SK-N-SH treated with all-trans-retinoic acid at 6 μM for 48 hours (cell line): ENCODE measurements around the gene IGF2BP1.
"Not testable (repeated sequence)": the region's sequence is repeated elsewhere in the genome, so short reads cannot be mapped to it uniquely, and the experiment has no call there.

Experiments
- ATAC-seq: fragments of 200-7000 bp; cut with Tn5 transposase; 3 replicates; pipeline ENCODE4 v1.9.1; 2020; ENCODE audit warnings: mild to moderate bottlenecking, moderate library complexity
- ARNTL ChIP-seq: fragments of 450-650 bp; formaldehyde crosslinking; IDR thresholded peaks from 2 replicates; pipeline ENCODE4 v1.5.0; 2020; ENCODE audit warnings: low read depth, mild to moderate bottlenecking, moderate library complexity, borderline replicate concordance
- BACH2 ChIP-seq: fragments of 250-450 bp; sonication (Bioruptor Pico); IDR thresholded peaks from 2 replicates; pipeline ENCODE4 v1.9.0; 2021; ENCODE audit warnings: mild to moderate bottlenecking, borderline replicate concordance
- CREB5 ChIP-seq: fragments of 250-450 bp; sonication (Bioruptor Pico); IDR thresholded peaks from 2 replicates; pipeline ENCODE4 v1.5.1; 2020; ENCODE audit warnings: low read depth, mild to moderate bottlenecking, moderate library complexity
- CSDC2 ChIP-seq: fragments of 250-450 bp; sonication (Bioruptor Pico); IDR thresholded peaks from 2 replicates; pipeline ENCODE4 v1.5.0; 2020; ENCODE audit warnings: mild to moderate bottlenecking, moderate library complexity
- CSRNP3 ChIP-seq: fragments of 250-450 bp; sonication (Bioruptor Pico); IDR thresholded peaks from 2 replicates; pipeline ENCODE4 v1.5.1; 2021; ENCODE audit warnings: mild to moderate bottlenecking, moderate library complexity
- ESRRG ChIP-seq: fragments of 250-450 bp; sonication (Bioruptor Pico); IDR thresholded peaks from 2 replicates; pipeline ENCODE4 v1.6.1; 2021; ENCODE audit warnings: mild to moderate bottlenecking
- GLIS3 ChIP-seq: fragments of 250-450 bp; sonication (Bioruptor Pico); IDR thresholded peaks from 2 replicates; pipeline ENCODE4 v1.5.0; 2020; ENCODE audit warnings: mild to moderate bottlenecking, moderate library complexity
- ISL1 ChIP-seq: fragments of 250-450 bp; sonication (Bioruptor Pico); IDR thresholded peaks from 2 replicates; pipeline ENCODE4 v2.1.2; 2022; ENCODE audit warnings: mild to moderate bottlenecking, moderate library complexity
- OSR1 ChIP-seq: fragments of 250-450 bp; sonication (Bioruptor Pico); IDR thresholded peaks from 2 replicates; pipeline ENCODE4 v1.8.0; 2022; ENCODE audit warnings: moderate library complexity, mild to moderate bottlenecking, inconsistent platforms
- POU6F1 ChIP-seq: fragments of 250-450 bp; sonication (Bioruptor Pico); IDR thresholded peaks from 2 replicates; pipeline ENCODE4 v1.8.0; 2021; ENCODE audit warnings: low read depth, mild to moderate bottlenecking, moderate library complexity, borderline replicate concordance
- PPARA ChIP-seq: fragments of 250-450 bp; sonication (Bioruptor Pico); IDR thresholded peaks from 2 replicates; pipeline ENCODE4 v1.5.0; 2020; ENCODE audit warnings: mild to moderate bottlenecking, borderline replicate concordance
- RARB ChIP-seq: fragments of 250-450 bp; sonication (Bioruptor Pico); IDR thresholded peaks from 2 replicates; pipeline ENCODE4 v1.8.0; 2021; ENCODE audit warnings: mild to moderate bottlenecking, moderate library complexity
- SNAI2 ChIP-seq: fragments of 250-450 bp; sonication (Bioruptor Pico); IDR thresholded peaks from 2 replicates; pipeline ENCODE4 v1.5.0; 2020; ENCODE audit warnings: mild to moderate bottlenecking, moderate library complexity
- TCF4 ChIP-seq: fragments of 250-450 bp; sonication (Bioruptor Pico); IDR thresholded peaks from 2 replicates; pipeline ENCODE4 v1.8.0; 2021; ENCODE audit warnings: mild to moderate bottlenecking, moderate library complexity, borderline replicate concordance
- TOX ChIP-seq: fragments of 250-450 bp; sonication (Bioruptor Pico); IDR thresholded peaks from 2 replicates; pipeline ENCODE4 v1.8.0; 2021; ENCODE audit warnings: mild to moderate bottlenecking, moderate library complexity, borderline replicate concordance
- TSHZ2 ChIP-seq: fragments of 250-450 bp; sonication (Bioruptor Pico); IDR thresholded peaks from 2 replicates; pipeline ENCODE4 v1.5.0; 2020; ENCODE audit warnings: mild to moderate bottlenecking, moderate library complexity
- ZC3H10 ChIP-seq: fragments of 250-450 bp; sonication (Bioruptor Pico); IDR thresholded peaks from 2 replicates; pipeline ENCODE4 v1.5.1; 2021; ENCODE audit warnings: mild to moderate bottlenecking, moderate library complexity
- ZNF565 ChIP-seq: fragments of 450-650 bp; formaldehyde crosslinking; conservative IDR thresholded peaks from 2 replicates; pipeline ENCODE4 v1.5.0; 2020; ENCODE audit warnings: low read depth, mild to moderate bottlenecking, moderate library complexity
- ZNF70 ChIP-seq: fragments of 450-650 bp; formaldehyde crosslinking; IDR thresholded peaks from 2 replicates; pipeline ENCODE4 v1.5.0; 2020; ENCODE audit warnings: mild to moderate bottlenecking, moderate library complexity
- ZNF8 ChIP-seq: fragments of 450-650 bp; formaldehyde crosslinking; IDR thresholded peaks from 2 replicates; pipeline ENCODE4 v1.5.0; 2020; ENCODE audit warnings: mild to moderate bottlenecking, moderate library complexity

IGF2BP1 gene

GRCh38 chr17:49078248-49078647, 81.1 kb downstream of the IGF2BP1 start (continued):
- TF ChIP-seq OSR1 = no peak

GRCh38 chr17:49079840-49080663, 82.9 kb downstream of the IGF2BP1 start:
- no peak for TF ChIP-seq TCF4
- no peak for TF ChIP-seq ZNF565 (CRISPR knock-in tag)
- no peak for TF ChIP-seq CSDC2
- TF ChIP-seq CSRNP3 (CRISPR knock-in tag) = no peak
- TF ChIP-seq OSR1 = no peak
- no peak for TF ChIP-seq GLIS3 (CRISPR knock-in tag)
- no peak for TF ChIP-seq ARNTL
- no peak for TF ChIP-seq ZNF70 (CRISPR knock-in tag)
- TF ChIP-seq ISL1 = no peak
- TF ChIP-seq PPARA (CRISPR knock-in tag) = no peak
- TF ChIP-seq POU6F1 (CRISPR knock-in tag) = no peak
- TF ChIP-seq, all 23 proteins: peak for 0
- ATAC-seq = no peak

GRCh38 chr17:49082231-49082630, 85.0 kb downstream of the IGF2BP1 start:
- no peak for ATAC-seq
- TF ChIP-seq ZNF70 (CRISPR knock-in tag) = no peak
- TF ChIP-seq ESRRG (CRISPR knock-in tag) = no peak
- no peak for TF ChIP-seq ARNTL
- TF ChIP-seq ZNF8 (CRISPR knock-in tag) = no peak
- TF ChIP-seq ZC3H10 = no peak
- no peak for TF ChIP-seq BACH2
- TF ChIP-seq TOX (CRISPR knock-in tag) = no peak
- TF ChIP-seq GLIS3 (CRISPR knock-in tag) = no peak
- no peak for TF ChIP-seq ISL1
- no peak for TF ChIP-seq TSHZ2 (CRISPR knock-in tag)
- TF ChIP-seq TCF4 = no peak
- no peak for TF ChIP-seq RARB (CRISPR knock-in tag)

- ATAC-seq = not testable (repeated sequence)
Measured at GRCh38 chr17:49085046-49085445, 87.9 kb downstream of the IGF2BP1 start.

- TF ChIP-seq SNAI2 (CRISPR knock-in tag) = no peak
- no peak for TF ChIP-seq TOX (CRISPR knock-in tag)
- no peak for TF ChIP-seq ZC3H10
- no peak for TF ChIP-seq GLIS3 (CRISPR knock-in tag)
- TF ChIP-seq ZNF8 (CRISPR knock-in tag) = no peak
- TF ChIP-seq TSHZ2 (CRISPR knock-in tag) = no peak
- no peak for TF ChIP-seq RARB (CRISPR knock-in tag)
- no peak for TF ChIP-seq CREB5 (CRISPR knock-in tag)
- TF ChIP-seq ZNF70 (CRISPR knock-in tag) = no peak
- TF ChIP-seq POU6F1 (CRISPR knock-in tag) = no peak
- no peak for ATAC-seq
Measured at GRCh38 chr17:49085565-49086315, 88.6 kb downstream of the IGF2BP1 start.
